Neuron (in vitro differentiated cells): Measurements from ENCODE around the gene ST13.
"Not testable (repeated sequence)": the region's sequence is repeated elsewhere in the genome, so short reads cannot be mapped to it uniquely, and the experiment has no call there.

Experiments
- H2AFZ ChIP-seq: one replicate; pipeline ENCODE4 v1.6.1; 2013; ENCODE audit warnings: low read depth, mild to moderate bottlenecking, inconsistent platforms, low read length, moderate library complexity
- H3K27me3 ChIP-seq: one replicate; pipeline ENCODE4 v1.6.1; 2013; ENCODE audit warnings: low read length; ENCODE audit not compliant: insufficient read depth
- H3K36me3 ChIP-seq: one replicate; pipeline ENCODE4 v1.6.1; 2013; ENCODE audit warnings: low read length; ENCODE audit not compliant: insufficient read depth
- H3K4me1 ChIP-seq: one replicate; pipeline ENCODE4 v1.6.1; 2013; ENCODE audit warnings: low read length; ENCODE audit not compliant: insufficient read depth
- H3K4me3 ChIP-seq: 2 replicates; pipeline ENCODE4 v1.5.1; 2013; ENCODE audit warnings: mild to moderate bottlenecking, low read length, moderate library complexity
- H3K9me3 ChIP-seq: one replicate; pipeline ENCODE4 v1.6.1; 2013; ENCODE audit warnings: low read length

Gene ST13

DNA sequence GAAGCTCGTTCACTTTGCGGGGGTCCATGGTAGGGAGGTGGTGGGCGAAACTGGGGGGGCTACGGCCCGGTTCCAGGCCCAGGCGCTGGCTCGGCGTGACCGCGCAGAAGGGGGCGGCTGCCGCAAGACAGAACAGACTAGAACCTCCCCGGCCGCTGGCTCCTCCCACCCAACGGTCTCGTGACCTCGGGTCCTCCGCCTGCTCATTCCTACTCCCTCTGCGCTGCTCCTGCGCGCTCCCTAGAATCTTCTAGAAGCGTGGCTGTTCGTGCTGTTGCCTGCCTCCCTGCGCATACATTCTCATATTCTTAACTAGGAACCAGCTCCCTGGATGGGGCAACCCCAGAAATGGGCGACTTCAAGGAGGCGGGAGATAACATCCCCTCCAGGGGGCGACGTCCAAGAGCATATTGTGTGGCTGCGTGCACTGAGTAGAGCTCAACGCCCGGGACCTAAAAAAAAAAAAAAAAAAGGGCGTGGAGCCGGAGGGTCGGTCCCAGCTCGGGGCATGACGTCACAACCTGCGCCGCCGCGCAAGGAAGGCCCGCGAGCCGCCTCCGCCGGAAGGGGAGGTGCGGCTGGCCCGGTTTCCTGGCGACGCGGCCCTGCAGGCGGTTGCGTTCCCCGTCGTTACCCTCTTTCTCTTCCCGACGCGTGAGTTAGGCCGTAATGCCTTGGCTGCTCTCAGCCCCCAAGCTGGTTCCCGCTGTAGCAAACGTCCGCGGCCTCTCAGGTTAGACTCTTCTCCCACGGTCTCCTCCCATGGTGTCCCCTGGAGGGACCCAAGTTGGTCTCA, at the start of gene ST13, which contains the start of gene XPNPEP3:
Gene ST13 (minus strand): TSS at position 127 of the 796 bp plus-strand sequence. CDS start 99 bp downstream, at position 28.
Gene XPNPEP3 (plus strand): TSS at position 636 of the 796 bp plus-strand sequence. CDS start 34 bp downstream, at position 670.
- Histone ChIP-seq H2AFZ (peak within 1 kb of the TSS; percentile 71), H3K27me3 (no peaks in the 10 kb centered on the region), H3K9me3 (no peaks in the 10 kb centered on the region), H3K4me1 (peaks cover 32% of the 10 kb centered on the region), H3K4me3 (peak within 1 kb of the TSS; percentile 98), H3K36me3 (peaks cover 18% of the 10 kb centered on the region)

DNA sequence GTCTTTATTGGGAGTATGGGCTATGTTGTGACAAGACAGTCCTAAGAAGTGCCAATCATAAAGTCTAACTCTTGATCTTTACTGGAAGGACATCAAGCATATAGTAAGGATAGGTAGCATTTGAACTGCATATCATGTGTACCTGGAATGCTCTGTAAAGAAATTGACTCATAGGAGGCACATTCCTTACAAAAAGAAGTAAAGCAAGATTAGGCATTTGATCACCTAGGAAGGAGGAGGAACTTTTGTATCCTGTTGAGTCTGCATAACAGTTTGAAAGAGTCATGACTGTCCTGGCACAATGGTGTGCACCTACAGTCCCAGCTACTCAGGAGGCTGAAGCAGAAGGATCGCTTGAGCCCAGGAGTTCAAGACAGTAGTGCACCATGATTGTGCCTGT, 47.7 kb upstream of the ST13 start:
- no peak overlapping the region for H2AFZ ChIP-seq

DNA sequence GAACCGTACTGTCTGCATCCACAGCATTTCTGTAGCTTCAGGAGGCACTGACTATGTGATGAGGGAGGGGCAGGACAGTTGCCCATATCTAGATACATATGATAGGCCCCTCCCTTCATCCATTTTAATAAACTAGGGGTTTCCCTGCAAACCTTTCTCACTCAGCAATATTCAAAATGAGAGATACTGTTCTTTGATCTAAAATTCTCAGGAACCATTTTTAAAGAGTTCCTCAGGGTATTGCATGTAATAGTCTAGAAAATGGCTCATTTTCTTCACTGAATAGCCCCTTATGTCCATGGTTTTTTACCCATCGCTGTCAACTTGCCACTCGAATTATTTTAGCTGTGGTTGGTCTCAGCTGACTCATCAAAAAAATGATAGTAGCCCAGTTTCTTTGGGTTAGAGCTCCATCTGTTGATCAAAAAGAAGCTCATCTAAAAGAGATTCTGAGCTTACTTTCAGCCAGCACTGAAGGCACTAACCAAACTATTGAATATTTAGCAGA, 42.5 kb upstream of the ST13 start:
- H3K4me3 ChIP-seq: no peak overlapping the region
- no peaks in the 10 kb centered on the region for H3K27me3 ChIP-seq
- H3K4me1 ChIP-seq: peaks cover 3% of the 10 kb centered on the region
- no peak overlapping the region for H2AFZ ChIP-seq
- no peaks in the 10 kb centered on the region for H3K9me3 ChIP-seq
- H3K36me3 ChIP-seq: peaks cover 4% of the 10 kb centered on the region

More for the DNA sequence above, 47.7 kb upstream of the ST13 start:
- Histone ChIP-seq H3K4me3 (no peak overlapping the region), H3K27me3 (no peaks in the 10 kb centered on the region), H3K36me3 (peaks cover 22% of the 10 kb centered on the region), H3K4me1 (no peaks in the 10 kb centered on the region), H3K9me3 (no peaks in the 10 kb centered on the region)

DNA sequence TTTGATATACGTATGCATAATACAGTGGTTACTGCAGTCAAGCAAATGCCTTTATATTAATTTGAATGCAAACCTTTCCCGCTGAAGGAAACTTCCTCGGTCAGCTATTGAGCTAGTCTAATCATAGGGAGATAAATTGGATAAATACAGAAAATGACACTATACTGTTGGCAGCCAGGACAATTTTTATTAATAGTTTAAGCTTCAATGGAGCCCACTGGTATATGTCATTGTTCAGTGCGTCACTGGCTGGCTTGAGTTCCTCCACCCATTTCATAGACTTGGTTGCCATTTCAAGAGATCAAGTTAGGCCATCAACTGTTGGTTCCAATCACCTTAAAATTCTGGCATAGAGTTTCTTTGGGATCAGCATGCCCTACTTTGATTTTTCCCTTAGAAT, 38.0 kb upstream of the ST13 start:
- Histone ChIP-seq H3K36me3 (peaks cover 20% of the 10 kb centered on the region), H3K27me3 (no peaks in the 10 kb centered on the region), H3K4me1 (peaks cover 3% of the 10 kb centered on the region), H3K9me3 (no peaks in the 10 kb centered on the region), H2AFZ (no peak overlapping the region), H3K4me3 (no peak overlapping the region)

DNA sequence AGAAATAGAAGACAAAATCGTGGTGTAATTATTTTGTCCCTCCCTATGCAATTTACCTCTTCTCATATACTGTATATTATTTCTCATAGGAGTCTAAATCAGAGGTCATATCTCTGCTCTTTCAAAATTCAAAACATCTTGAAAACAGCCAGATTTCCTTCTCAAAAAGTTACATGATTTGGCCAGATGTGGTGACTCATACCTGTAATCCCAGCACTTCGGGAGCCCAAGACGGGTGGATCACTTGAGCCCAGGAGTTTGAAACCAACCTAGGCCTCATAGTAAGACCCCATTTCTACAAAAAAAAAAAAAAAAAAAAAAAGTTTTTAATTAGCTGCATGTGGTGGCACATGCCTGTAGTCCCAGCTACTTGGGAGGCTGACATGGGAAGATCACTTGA, 34.4 kb upstream of the ST13 start:
- Histone ChIP-seq H3K4me1 (no peaks in the 10 kb centered on the region), H3K27me3 (no peaks in the 10 kb centered on the region), H3K4me3 (no peak overlapping the region), H3K36me3 (peaks cover 47% of the 10 kb centered on the region), H3K9me3 (no peaks in the 10 kb centered on the region), H2AFZ (no peak overlapping the region)

DNA sequence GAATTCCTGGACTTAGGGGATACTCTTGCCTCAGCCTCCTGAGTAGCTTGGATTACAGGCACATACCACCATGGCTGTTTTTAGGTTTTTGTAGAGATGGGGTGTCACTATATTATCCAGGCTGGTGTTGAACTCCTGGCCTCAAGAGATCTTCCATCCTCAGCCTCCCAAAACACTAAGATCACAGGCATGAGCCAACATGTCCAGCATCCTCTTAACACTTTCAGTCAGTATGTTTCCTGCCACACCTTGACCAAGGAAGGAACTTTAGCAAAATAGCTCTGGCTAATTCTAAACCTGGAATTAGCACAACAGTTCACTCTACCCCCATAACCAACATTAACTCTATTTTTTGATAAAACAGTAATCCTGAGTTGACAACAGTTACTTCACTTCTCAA, 32.7 kb upstream of the ST13 start:
- no peak overlapping the region for H3K4me3 ChIP-seq
- H2AFZ ChIP-seq: no peak overlapping the region
- H3K27me3 ChIP-seq: no peaks in the 10 kb centered on the region
- peaks cover 53% of the 10 kb centered on the region for H3K36me3 ChIP-seq
- H3K4me1 ChIP-seq: no peaks in the 10 kb centered on the region
- H3K9me3 ChIP-seq: no peaks in the 10 kb centered on the region

DNA sequence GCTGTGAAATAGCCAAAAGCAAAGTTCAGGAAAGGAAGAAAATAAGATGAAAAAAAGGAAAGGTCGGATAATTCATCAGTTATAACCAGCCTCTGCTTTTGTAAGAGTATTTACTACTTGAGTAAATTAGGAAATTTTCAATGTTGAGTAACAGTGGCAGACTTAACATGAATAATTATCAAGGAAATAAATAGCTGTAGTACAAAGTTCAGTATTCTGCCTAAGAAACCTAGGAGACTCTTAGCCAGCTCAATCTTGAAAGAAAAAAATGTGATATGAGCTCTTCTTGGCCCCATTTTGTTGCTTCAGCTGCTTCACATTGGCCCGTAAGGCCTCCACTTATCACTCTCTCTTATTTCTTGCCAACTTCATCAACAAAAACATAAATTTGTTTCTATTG, 22.5 kb upstream of the ST13 start:
- H2AFZ ChIP-seq: no peak overlapping the region
- no peaks in the 10 kb centered on the region for H3K9me3 ChIP-seq
- no peak overlapping the region for H3K4me3 ChIP-seq
- no peaks in the 10 kb centered on the region for H3K27me3 ChIP-seq
- H3K4me1 ChIP-seq: no peaks in the 10 kb centered on the region
- H3K36me3 ChIP-seq: peaks cover 26% of the 10 kb centered on the region

DNA sequence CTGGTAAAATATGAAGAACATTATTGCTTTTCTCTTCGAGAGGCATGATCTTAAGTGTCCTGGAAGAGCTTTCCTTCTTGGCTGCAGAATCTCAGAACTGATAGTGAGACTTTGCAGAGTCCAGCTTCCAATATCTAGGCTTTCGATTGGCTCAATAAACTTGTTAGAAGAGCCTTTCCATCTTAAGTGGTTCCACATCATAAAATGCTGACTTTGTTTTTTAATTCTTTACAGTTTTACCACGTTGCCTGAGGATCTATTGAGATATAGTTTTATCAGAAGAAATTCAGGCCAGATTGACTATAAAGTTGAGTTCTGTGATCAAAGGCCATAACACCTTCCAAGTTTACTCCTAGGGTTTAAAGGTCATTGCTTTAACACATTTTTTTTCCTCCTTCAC, 21.0 kb upstream of the ST13 start:
- Histone ChIP-seq H3K36me3 (peaks cover 23% of the 10 kb centered on the region), H2AFZ (no peak overlapping the region), H3K9me3 (no peaks in the 10 kb centered on the region), H3K4me1 (no peaks in the 10 kb centered on the region), H3K4me3 (no peak overlapping the region), H3K27me3 (no peaks in the 10 kb centered on the region)

DNA sequence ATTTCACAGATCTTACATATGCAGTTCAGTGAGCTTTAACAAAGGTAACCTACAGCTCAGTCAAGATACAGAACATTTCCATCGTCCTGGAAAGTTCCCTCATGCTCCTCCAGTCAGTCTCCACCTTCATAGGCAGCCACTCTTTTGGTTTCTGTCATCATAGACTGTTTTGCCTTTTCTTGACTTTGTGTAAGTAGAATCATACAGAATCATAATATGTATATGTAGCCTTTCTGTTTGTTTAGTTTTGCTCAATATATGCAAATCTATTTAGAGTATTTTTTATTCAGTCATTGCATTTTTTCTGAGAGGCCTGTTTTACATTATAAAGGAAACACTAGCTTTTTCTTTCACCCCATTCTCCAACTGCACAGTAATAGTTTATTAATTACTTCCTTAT, 20.5 kb upstream of the ST13 start:
- Histone ChIP-seq H2AFZ (no peak overlapping the region), H3K36me3 (peaks cover 23% of the 10 kb centered on the region), H3K4me3 (no peak overlapping the region), H3K4me1 (no peaks in the 10 kb centered on the region), H3K9me3 (no peaks in the 10 kb centered on the region), H3K27me3 (no peaks in the 10 kb centered on the region)

DNA sequence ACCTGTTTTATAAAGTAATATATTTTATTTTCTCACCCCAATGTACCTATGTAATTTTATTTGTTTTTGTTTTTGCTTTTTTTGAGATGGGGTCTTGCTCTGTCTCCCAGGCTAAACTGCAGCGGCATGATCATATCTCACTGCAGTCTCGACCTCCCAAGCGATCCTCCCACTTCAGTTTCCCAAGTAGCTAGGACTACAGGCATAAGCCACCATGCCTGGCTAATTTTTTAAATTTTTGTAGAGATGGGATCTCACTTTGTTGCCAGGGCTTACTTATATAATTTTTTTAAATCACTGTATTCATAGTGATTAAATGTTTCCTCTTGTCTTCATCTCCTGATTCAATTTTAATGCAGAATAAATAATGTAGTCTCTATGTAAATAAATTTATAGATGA, 18.7 kb upstream of the ST13 start:
- H3K27me3 ChIP-seq: no peaks in the 10 kb centered on the region

DNA sequence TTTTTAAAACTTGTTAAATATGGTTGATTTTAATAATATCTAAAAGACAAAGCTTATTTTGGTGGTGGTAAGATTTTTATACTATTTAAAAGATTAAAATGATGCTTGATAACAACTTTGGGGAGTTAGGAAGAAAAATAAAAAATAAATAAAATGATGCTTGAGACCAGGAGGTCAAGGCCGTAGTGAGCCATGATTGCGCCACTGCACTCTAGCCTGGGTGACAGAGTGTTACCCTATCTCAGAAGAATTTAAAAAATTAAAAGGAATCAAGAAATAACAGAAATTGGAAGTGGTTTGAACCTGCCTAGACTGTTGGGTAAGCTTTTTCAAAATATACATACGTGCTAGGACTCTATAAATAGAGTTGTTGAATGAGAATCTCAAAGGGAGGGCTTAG, 17.6 kb upstream of the ST13 start:
- Histone ChIP-seq H3K36me3 (peaks cover 32% of the 10 kb centered on the region), H3K4me3 (no peak overlapping the region), H3K4me1 (no peaks in the 10 kb centered on the region), H2AFZ (no peak overlapping the region), H3K9me3 (no peaks in the 10 kb centered on the region), H3K27me3 (no peaks in the 10 kb centered on the region)

More for the DNA sequence above, 18.7 kb upstream of the ST13 start:
- Histone ChIP-seq H3K4me1 (no peaks in the 10 kb centered on the region), H3K4me3 (no peak overlapping the region), H3K36me3 (peaks cover 27% of the 10 kb centered on the region), H3K9me3 (no peaks in the 10 kb centered on the region), H2AFZ (no peak overlapping the region)

DNA sequence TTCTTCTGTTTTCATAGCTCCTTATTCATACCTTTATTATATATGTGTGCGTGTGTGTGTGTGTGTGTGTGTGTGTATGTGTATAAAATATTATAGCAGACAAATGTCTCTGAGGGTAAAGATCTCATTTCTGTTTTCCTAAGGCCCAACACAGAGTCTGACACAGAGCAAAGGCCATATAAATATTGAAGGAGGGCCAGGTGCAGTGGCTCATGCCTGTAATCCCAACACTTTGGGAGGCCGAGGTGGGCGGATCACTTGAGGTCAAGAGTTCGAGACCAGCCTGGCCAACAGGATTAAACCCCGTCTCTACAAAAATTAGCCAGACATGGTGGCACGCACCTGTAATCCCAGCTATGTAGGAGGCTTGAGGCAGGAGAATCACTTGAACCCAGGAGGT, 11.9 kb upstream of the ST13 start:
- not testable (repeated sequence) for H3K4me1 ChIP-seq, H3K27me3 ChIP-seq, H3K9me3 ChIP-seq, H3K4me3 ChIP-seq, H2AFZ ChIP-seq
- H3K36me3 ChIP-seq: peaks cover 22% of the 10 kb centered on the region

DNA sequence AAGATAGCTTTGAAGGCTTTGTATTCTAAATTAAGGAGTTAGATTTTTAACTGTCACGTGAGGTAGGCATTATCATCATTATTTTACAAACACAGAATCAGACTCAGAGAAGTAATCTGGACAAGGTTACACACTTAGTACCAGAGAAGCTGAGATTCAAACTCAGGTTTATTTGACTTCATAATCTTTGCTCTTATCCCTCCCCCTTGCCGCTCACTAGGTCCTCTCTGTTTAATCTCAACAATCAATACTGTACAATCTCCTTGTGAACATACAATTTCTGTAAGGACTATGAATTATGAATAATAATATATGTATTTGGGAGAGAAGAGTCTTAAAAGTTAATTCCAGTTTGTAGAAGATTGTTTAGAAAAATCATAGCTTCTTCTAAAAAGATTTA, 10.7 kb upstream of the ST13 start:
- no peaks in the 10 kb centered on the region for H3K9me3 ChIP-seq
- H3K4me1 ChIP-seq: no peaks in the 10 kb centered on the region
- no peaks in the 10 kb centered on the region for H3K27me3 ChIP-seq
- no peak overlapping the region for H2AFZ ChIP-seq
- peaks cover 25% of the 10 kb centered on the region for H3K36me3 ChIP-seq
- H3K4me3 ChIP-seq: no peak overlapping the region
